ENCODE data around the gene MSH2. TPM values are rescaled to one million over a fixed set of nuclear protein-coding genes. Genes with fewer than 3 reads are reported as not detected.

Gene MSH2
- total and polyA plus RNA-seq, 2 of the 13 experiments (the other 11 are each of a cell fraction or from before 2014, with no cell fraction given), result 19.9 to 76.3 TPM

GRCh38 chr2:47519147-47519537 lies 116.2 kb downstream of the MSH2 start:
- DNase-seq (ENCODE audit: low spot score) (no peak), ATAC-seq (no peak), FAIRE-seq (no peak)
- ChIA-PET CTCF (ENCODE audit: low intra/inter-chr PET ratio, low total read pairs) (no interaction called here), POLR2A (no interaction called here)
- Histone ChIP-seq H3K27ac (ENCODE audit: extremely low read length, insufficient read depth, low read length) (no peak overlapping the region), H3K4me3 (replicated peaks in 1 of 3; ENCODE audit: insufficient read depth in 1 of 3, low read depth in 2 of 3, low read length in 3 of 3) (no peak overlapping the region), H3K27me3 (ENCODE audit: control insufficient read depth in 1 of 2, insufficient read depth in 2 of 2, low read length in 2 of 2) (no peaks in the 10 kb centered on the region), H3K4me1 (ENCODE audit: insufficient read depth, low read length) (no peaks in the 10 kb centered on the region), H3K9me3 (ENCODE audit: low read length) (no peaks in the 10 kb centered on the region), H3K36me3 (replicated peaks in 1 of 2; ENCODE audit: control insufficient read depth in 1 of 2, insufficient read depth in 2 of 2, low read length in 2 of 2) (no peaks in the 10 kb centered on the region), H3K79me2 (ENCODE audit: insufficient read depth, low read length) (no peaks in the 10 kb centered on the region), H3K4me2 (ENCODE audit: low read depth, low read length) (no peak overlapping the region), H4K20me1 (ENCODE audit: insufficient read depth, low read length) (no peaks in the 10 kb centered on the region), H2AFZ (ENCODE audit: low read length) (no peak overlapping the region), H3K9ac (ENCODE audit: insufficient read depth, low read depth, low read length) (no peak overlapping the region)
- in situ Hi-C loops (cut with HindIII; ENCODE audit: extremely low pct_ligation_motif_present, low pct_unique_long_range_greater_than_20kb) (no loop called here), intact Hi-C loops (cut with micrococcal nuclease; ENCODE audit: unreplicated experiment) (no loop called here)
- BruUV-seq (replicated peaks), result no TSS peak
- WGBS (ENCODE audit: low lambda C conversion rate), result 93% methylated on average over 9 of the region's 9 CpGs
- TF ChIP-seq ZNF616 (CRISPR knock-in tag; IDR thresholded peaks at IDR 0.05; ENCODE audit: low read depth) (no peak), ZNF878 (CRISPR knock-in tag; IDR thresholded peaks at IDR 0.05) (no peak)

- POLR2A ChIA-PET, result no interaction called here
- H3K4me1 ChIP-seq (ENCODE audit: insufficient read depth, low read length), result no peaks in the 10 kb centered on the region
- no peak overlapping the region for H3K4me2 ChIP-seq (ENCODE audit: low read depth, low read length)
- in situ Hi-C loops (cut with HindIII; ENCODE audit: extremely low pct_ligation_motif_present, low pct_unique_long_range_greater_than_20kb) (no loop called here), intact Hi-C loops (cut with micrococcal nuclease; ENCODE audit: unreplicated experiment) (no loop called here)
- no peaks in the 10 kb centered on the region for H3K36me3 ChIP-seq (replicated peaks in 1 of 2; ENCODE audit: control insufficient read depth in 1 of 2, insufficient read depth in 2 of 2, low read length in 2 of 2)
- H3K9ac ChIP-seq (ENCODE audit: insufficient read depth, low read depth, low read length), result no peak overlapping the region
- H3K27me3 ChIP-seq (ENCODE audit: control insufficient read depth in 1 of 2, insufficient read depth in 2 of 2, low read length in 2 of 2), result no peaks in the 10 kb centered on the region
- ATAC-seq (no peak), DNase-seq (ENCODE audit: low spot score) (no peak), FAIRE-seq (no peak)
- H4K20me1 ChIP-seq (ENCODE audit: insufficient read depth, low read length), result no peaks in the 10 kb centered on the region
- WGBS (ENCODE audit: low lambda C conversion rate), result 71% methylated on average over 8 of the region's 9 CpGs
- H3K4me3 ChIP-seq (replicated peaks in 1 of 3; ENCODE audit: insufficient read depth in 1 of 3, low read depth in 2 of 3, low read length in 3 of 3), result no peak overlapping the region
- no TSS peak for BruUV-seq (replicated peaks)
- CTCF ChIA-PET (ENCODE audit: low intra/inter-chr PET ratio, low total read pairs), result no interaction called here
- TF ChIP-seq ZNF350 (CRISPR knock-in tag; IDR thresholded peaks at IDR 0.05; ENCODE audit: borderline replicate concordance, low read depth) (no peak), TSC22D2 (CRISPR knock-in tag; IDR thresholded peaks at IDR 0.05; ENCODE audit: borderline replicate concordance) (no peak), ZNF121 (CRISPR knock-in tag; IDR thresholded peaks at IDR 0.05) (no peak), PRMT3 (CRISPR knock-in tag; IDR thresholded peaks at IDR 0.05; ENCODE audit: borderline replicate concordance, low read depth) (no peak), CBX1 (IDR thresholded peaks at IDR 0.05; ENCODE audit: low read depth) (no peak), MAZ (IDR thresholded peaks at IDR 0.05; ENCODE audit: borderline replicate concordance, low read depth, low read length) (no peak), MAZ (CRISPR knock-in tag; IDR thresholded peaks at IDR 0.05; ENCODE audit: low read depth) (no peak), NR2F6 (IDR thresholded peaks at IDR 0.05) (no peak), NR2F6 (CRISPR knock-in tag; IDR thresholded peaks at IDR 0.05) (no peak), POLR2G (IDR thresholded peaks at IDR 0.05; ENCODE audit: low read depth, low read length) (no peak), ZNF503 (CRISPR knock-in tag; IDR thresholded peaks at IDR 0.05) (no peak)
- no peaks in the 10 kb centered on the region for H3K79me2 ChIP-seq (ENCODE audit: insufficient read depth, low read length)
- no peaks in the 10 kb centered on the region for H3K9me3 ChIP-seq (ENCODE audit: low read length)
- H3K27ac ChIP-seq (ENCODE audit: extremely low read length, insufficient read depth, low read length), result no peak overlapping the region
- H2AFZ ChIP-seq (ENCODE audit: low read length), result no peak overlapping the region
These were observed 116.8 kb downstream of the MSH2 start for GRCh38 chr2:47519604-47520301.
